Endothelial cell of umbilical vein (primary cell): ENCODE measurements around the gene TNIK. TPM values are rescaled to one million over a fixed set of nuclear protein-coding genes. Genes with fewer than 3 reads are reported as not detected.

Source experiments
- BruUV-seq: library from RNA; stranded (reverse); fragments of 400-500 nt; replicated peaks from 2 replicates; lab custom pipeline; 2021; lab: Mats Ljungman, UMichigan
- CTCF ChIA-PET: fragments of 300-600, 350-600 bp; sonication (Branson Sonifier 250); formaldehyde crosslinking; loops from one replicate; lab custom pipeline; 2021; ENCODE audit warnings: antibody characterized with exemption, inconsistent platforms; lab: Charles Lee
- POLR2A ChIA-PET: fragments of 300-600, 350-600 bp; sonication (Branson Sonifier 250); formaldehyde crosslinking; loops from one replicate; lab custom pipeline; 2021; ENCODE audit warnings: antibody characterized with exemption, inconsistent platforms; lab: Charles Lee
- DNase-seq: peaks from one replicate; pipeline ENCODE4 v3.0.0-alpha.2; 2011; ENCODE audit warnings: low read depth, low spot score
- FAIRE-seq: peaks from 2 replicates; lab custom pipeline; 2011; peaks lifted over from hg19 to GRCh38; lab: Jason Lieb, UNC
- H2AFZ ChIP-seq: 2 replicates; pipeline ENCODE4 v1.6.0; 2012; ENCODE audit warnings: low read depth, low read length, control low read depth, inconsistent platforms
- H3K27ac ChIP-seq: 2 replicates; pipeline ENCODE4 v1.5.1; 2011; ENCODE audit warnings: low read depth, mild to moderate bottlenecking, control low read depth, low read length, moderate library complexity; ENCODE audit not compliant: insufficient read depth
- H3K27me3 ChIP-seq, 2 experiments: 2 replicates each; pipeline versions ENCODE4 v1.6.0 to v1.6.1; 2011; ENCODE audit warnings: low read length in 2 of 2, mixed read lengths in 1 of 2; ENCODE audit not compliant: control insufficient read depth in 2 of 2, insufficient read depth in 2 of 2
- H3K36me3 ChIP-seq, 2 experiments: 2 replicates in 1 of 2; 3 replicates in 1 of 2; pipeline ENCODE4 v1.5.1; 2011; ENCODE audit warnings: low read length in 2 of 2, mild to moderate bottlenecking in 1 of 2, moderate library complexity in 1 of 2; ENCODE audit not compliant: control insufficient read depth in 2 of 2, insufficient read depth in 2 of 2; ENCODE audit errors: extremely low read depth in 1 of 2
- H3K4me1 ChIP-seq: 3 replicates; pipeline ENCODE4 v1.5.1; 2011; ENCODE audit warnings: mild to moderate bottlenecking, low read length; ENCODE audit not compliant: control insufficient read depth, insufficient read depth; ENCODE audit errors: extremely low read depth
- H3K4me2 ChIP-seq: 2 replicates; pipeline ENCODE4 v1.6.1; 2011; ENCODE audit warnings: low read length, control low read depth, mixed read lengths; ENCODE audit not compliant: insufficient read depth
- H3K4me3 ChIP-seq, 3 experiments: fragments of 200-600 bp in 1 of 3; sonication (generic), shearing (Covaris generic) in 1 of 3; replicated peaks in 1 of 3; 2 replicates each; pipeline ENCODE4 v1.5.1; 2011 to 2016; ENCODE audit warnings: control low read depth in 3 of 3, low read length in 3 of 3, mild to moderate bottlenecking in 2 of 3, inconsistent platforms in 1 of 3, low read depth in 1 of 3, moderate library complexity in 1 of 3; ENCODE audit not compliant: insufficient read depth in 1 of 3
- H3K79me2 ChIP-seq: 2 replicates; pipeline ENCODE4 v1.6.0; 2012; ENCODE audit warnings: low read length, inconsistent platforms; ENCODE audit not compliant: control insufficient read depth, insufficient read depth
- H3K9ac ChIP-seq: replicated peaks from 2 replicates; pipeline ENCODE3; 2011; ENCODE audit warnings: low read length, control low read depth; ENCODE audit not compliant: insufficient read depth; ENCODE audit errors: extremely low read depth
- H3K9me1 ChIP-seq: replicated peaks from 3 replicates; pipeline ENCODE4 v1.6.0; 2011; ENCODE audit warnings: mild to moderate bottlenecking, low read length; ENCODE audit not compliant: control insufficient read depth, insufficient read depth; ENCODE audit errors: extremely low read depth
- H3K9me3 ChIP-seq: replicated peaks from 2 replicates; pipeline ENCODE4 v1.5.1; 2012; ENCODE audit warnings: low read length, inconsistent platforms; ENCODE audit not compliant: control insufficient read depth, insufficient read depth
- H4K20me1 ChIP-seq: replicated peaks from 2 replicates; pipeline ENCODE3; 2011; ENCODE audit warnings: mild to moderate bottlenecking, low read length; ENCODE audit not compliant: control insufficient read depth, insufficient read depth; ENCODE audit errors: extremely low read depth
- CTCF ChIP-seq, 2 donors: IDR thresholded peaks; 1 replicate in 1 of 2; 2 replicates in 1 of 2; pipeline ENCODE4 v1.5.1; 2011; ENCODE audit warnings: low read length in 2 of 2, mild to moderate bottlenecking in 2 of 2, moderate library complexity in 2 of 2, control low read depth in 1 of 2, inconsistent platforms in 1 of 2, low read depth in 1 of 2; ENCODE audit not compliant: insufficient read depth in 1 of 2; ENCODE audit errors: extremely low read depth in 1 of 2
- EZH2 ChIP-seq: IDR thresholded peaks from 2 replicates; pipeline ENCODE4 v1.6.1; 2012; ENCODE audit warnings: borderline replicate concordance, low read depth, mild to moderate bottlenecking, moderate library complexity, low read length, inconsistent platforms; ENCODE audit not compliant: severe bottlenecking
- FOS ChIP-seq: IDR thresholded peaks from 2 replicates; pipeline ENCODE4 v1.6.1; 2011; ENCODE audit warnings: mild to moderate bottlenecking, low read length, moderate library complexity, borderline replicate concordance; ENCODE audit not compliant: insufficient read depth
- GATA2 ChIP-seq: IDR thresholded peaks from 2 replicates; pipeline ENCODE4 v1.7.0; 2011; ENCODE audit warnings: low read depth, mild to moderate bottlenecking, moderate library complexity, mixed read lengths, low read length; ENCODE audit not compliant: insufficient read length, insufficient read depth
- JUN ChIP-seq: IDR thresholded peaks from 2 replicates; pipeline ENCODE4 v1.6.1; 2011; ENCODE audit warnings: borderline replicate concordance, low read depth; ENCODE audit not compliant: insufficient read length, insufficient read depth
- MAX ChIP-seq: IDR thresholded peaks from 2 replicates; pipeline ENCODE4 v1.6.1; 2011; ENCODE audit not compliant: insufficient read depth, insufficient read length
- MYC ChIP-seq: IDR thresholded peaks from one replicate; pipeline ENCODE4 v1.6.1; 2011; ENCODE audit warnings: mild to moderate bottlenecking, low read depth, low read length
- POLR2A ChIP-seq: IDR thresholded peaks from 2 replicates; pipeline ENCODE4 v1.6.1; 2012; ENCODE audit warnings: low read depth, mild to moderate bottlenecking, control low read depth, low read length
- POLR2AphosphoS5 ChIP-seq: IDR thresholded peaks from 2 replicates; pipeline ENCODE4 v1.6.1; 2012; ENCODE audit warnings: low read depth, mild to moderate bottlenecking, control low read depth, low read length, moderate library complexity; ENCODE audit not compliant: insufficient read depth
- dilution Hi-C: fragments of 300-500 bp; cut with MboI; formaldehyde crosslinking; loops from one replicate; pipeline ENCODE4 v1.15.0; 2019; ENCODE audit warnings: low sequenced_read_pairs; ENCODE audit not compliant: extremely low pct_ligation_motif_present
- intact Hi-C: fragments of 100-400 bp; cut with micrococcal nuclease; formaldehyde crosslinking; loops from one replicate; pipeline ENCODE4 v1.10.0; 2022
- polyA plus RNA-seq, 4 experiments: library from polyadenylated mRNA; depleted of rRNA in 3 of 4; stranded (reverse) in 3 of 4; unstranded in 1 of 4; fragments of >200 nt; gene quantifications; 2 replicates each; pipeline versions ENCODE4 v1.2.1 to v1.2.3, GENCODE V29; 2011 to 2012; ENCODE audit warnings: missing spikeins in 1 of 4
- total RNA-seq: library from RNA; stranded (reverse); gene quantifications from 2 replicates; pipeline ENCODE4 v1.2.3, GENCODE V29; 2021

TNIK gene
- total and polyA plus RNA-seq, 2 donors (not counting 3 experiments of a cell fraction or from before 2014, with no cell fraction given) = 10.9 to 39.7 TPM

- Histone ChIP-seq H3K4me3 (no peak overlapping the region), H3K36me3 (peaks cover 0 to 4% of the 10 kb centered on the region in 2 experiments), H3K9me1 (no peaks in the 10 kb centered on the region), H3K4me2 (no peak overlapping the region), H3K79me2 (no peaks in the 10 kb centered on the region), H3K4me1 (peaks cover 7% of the 10 kb centered on the region), H3K9me3 (no peaks in the 10 kb centered on the region), H3K27me3 (no peaks in the 10 kb centered on the region), H3K27ac (no peak overlapping the region), H3K9ac (no peak overlapping the region), H2AFZ (no peak overlapping the region), H4K20me1 (no peaks in the 10 kb centered on the region)
- TF ChIP-seq MYC (no peak), FOS (no peak), CTCF (IDR thresholded peaks at IDR 0.05; ENCODE audit: extremely low read depth in 1 of 2, insufficient read depth in 1 of 2, low read depth in 1 of 2, low read length in 2 of 2) (no peak), JUN (no peak), POLR2AphosphoS5 (no peak), EZH2 (no peak), MAX (no peak), POLR2A (no peak), GATA2 (no peak)
- ChIA-PET POLR2A (no interaction called here), CTCF (interaction anchor here (1.0 to 2.1 kb wide), 3 partner anchors 10 to 13 kb away, joined by 3 to 10 read pairs (median 3); no protein-coding TSS in a partner anchor)
- DNase-seq (no peak), FAIRE-seq (no peak)
- dilution Hi-C loops (no loop called here), intact Hi-C loops (no loop called here)
- BruUV-seq = no TSS peak
These were observed 398.5 kb downstream of the TNIK start for GRCh38 chr3:171061749-171062148.
